NB4 (cell line): Measurements from ENCODE around the gene APOBEC3B.
A peak's percentile ranks its signal among the peaks of the same experiment; 100 is the strongest.

Experiments used
- DNase-seq: peaks from one replicate; pipeline ENCODE4 v3.0.0; 2010; ENCODE audit warnings: low read depth
- H3K4me3 ChIP-seq: one replicate; pipeline ENCODE4 v1.5.1; 2011; ENCODE audit warnings: mild to moderate bottlenecking, low read depth, low read length, moderate library complexity
- CTCF ChIP-seq: IDR thresholded peaks from one replicate; pipeline ENCODE4 v1.5.1; 2012; ENCODE audit warnings: low read depth, low read length
- MAX ChIP-seq: IDR thresholded peaks from 2 replicates; pipeline ENCODE4 v1.6.1; 2011; ENCODE audit warnings: low read depth, low read length
- MYC ChIP-seq: IDR thresholded peaks from 2 replicates; pipeline ENCODE4 v1.6.1; 2011; ENCODE audit warnings: low read depth, low read length
- POLR2A ChIP-seq: IDR thresholded peaks from 2 replicates; pipeline ENCODE4 v1.6.1; 2011; ENCODE audit warnings: mild to moderate bottlenecking; ENCODE audit not compliant: insufficient read length; ENCODE audit errors: extremely low read depth

APOBEC3B gene

GRCh38 chr22:38967451-38968450 lies 14.4 kb upstream of the APOBEC3B start:
- no peak for TF ChIP-seq MAX
- H3K4me3 ChIP-seq: no peak overlapping the region
- DNase-seq: peak; percentile 71

- H3K4me3 ChIP-seq: no peak overlapping the region
- TF ChIP-seq MAX: no peak
- no peak for TF ChIP-seq POLR2A
- no peak for TF ChIP-seq CTCF
- no peak for TF ChIP-seq MYC
- no peak for DNase-seq
Observed at GRCh38 chr22:38968801-38969200, 13.3 kb upstream of the APOBEC3B start.

GRCh38 chr22:38970551-38970950 lies 11.6 kb upstream of the APOBEC3B start:
- DNase-seq: no peak
- TF ChIP-seq MYC: no peak
- TF ChIP-seq MAX: no peak
- H3K4me3 ChIP-seq: no peak overlapping the region

GRCh38 chr22:38971202-38971601 lies 10.9 kb upstream of the APOBEC3B start:
- no peak for TF ChIP-seq POLR2A
- TF ChIP-seq MYC: no peak
- no peak for TF ChIP-seq CTCF
- no peak for TF ChIP-seq MAX
- DNase-seq: no peak

GRCh38 chr22:38971791-38972190 lies 10.4 kb upstream of the APOBEC3B start:
- H3K4me3 ChIP-seq: no peak overlapping the region
- DNase-seq: no peak
- TF ChIP-seq CTCF (no peak), MAX (no peak), MYC (no peak), POLR2A (no peak)

More at GRCh38 chr22:38971202-38971601, 10.9 kb upstream of the APOBEC3B start:
- H3K4me3 ChIP-seq: no peak overlapping the region

- TF ChIP-seq CTCF (no peak), MAX (no peak), POLR2A (no peak), MYC (no peak)
- no peak overlapping the region for H3K4me3 ChIP-seq
- DNase-seq: no peak
Observed at GRCh38 chr22:38972558-38972957, 9.6 kb upstream of the APOBEC3B start.
